K562 (cell line): ENCODE measurements around the gene NINJ2. TPM values are rescaled to one million over a fixed set of nuclear protein-coding genes. Genes with fewer than 3 reads are reported as not detected.

Experiments used
- CHD4 ChIP-seq: fragments of 200-600 bp; sonication (generic); IDR thresholded peaks from 3 replicates; pipeline ENCODE4 v1.6.1; 2012; ENCODE audit warnings: low read depth, mild to moderate bottlenecking, mixed read lengths, low read length, inconsistent platforms; ENCODE audit not compliant: insufficient read depth, insufficient replicate concordance, poor library complexity, severe bottlenecking
- HDAC2 ChIP-seq: fragments of 450-650 bp; IDR thresholded peaks from 2 replicates; pipeline ENCODE4 v1.6.1; 2016; ENCODE audit warnings: mild to moderate bottlenecking
- MXI1 ChIP-seq: IDR thresholded peaks from 2 replicates; pipeline ENCODE4 v1.6.1; 2011; ENCODE audit warnings: low read depth, mild to moderate bottlenecking, improper control_type of control experiment, low read length
- SMARCB1 ChIP-seq: IDR thresholded peaks from 2 replicates; pipeline ENCODE4 v1.6.1; 2011; ENCODE audit warnings: improper control_type of control experiment, low read depth; ENCODE audit not compliant: insufficient read length
- ZNF695 ChIP-seq: fragments of 450-650 bp; formaldehyde crosslinking; IDR thresholded peaks from 2 replicates; pipeline ENCODE4 v1.4.0; 2020; ENCODE audit warnings: mild to moderate bottlenecking, moderate library complexity
- polyA plus RNA-seq, 8 experiments: library from polyadenylated mRNA; depleted of rRNA in 4 of 8; stranded (reverse) in 5 of 8; unstranded in 3 of 8; fragments of >200 nt; fragmentation: Nextera tagmentation in 2 of 8; fragmentation: Illumina TruSeq in 1 of 8; extraction: Ambion mirVana in 2 of 8; extraction: Trizol in 1 of 8; gene quantifications; 2 replicates each; pipeline versions ENCODE4 v1.2.1 to v1.2.3, GENCODE V29; 2011 to 2014; ENCODE audit warnings: inconsistent platforms in 1 of 8, missing spikeins in 1 of 8
- total RNA-seq, 7 experiments: library from RNA; depleted of rRNA in 6 of 7; stranded (reverse); fragments of >200 nt in 6 of 7; fragmentation: Illumina TruSeq in 2 of 7; extraction: Trizol in 2 of 7; gene quantifications; 2 replicates each; pipeline versions ENCODE4 v1.2.1 to v1.2.3, GENCODE V29; 2011 to 2021; ENCODE audit warnings: low replicate concordance in 1 of 7
- TF ChIP-seq, protein P1 (sequence below): sonication (generic); formaldehyde crosslinking; IDR thresholded peaks from 2 replicates; pipeline ENCODE4 v1.8.0; 2022; ENCODE audit warnings: missing genetic modification reagents, mild to moderate bottlenecking, moderate library complexity, borderline replicate concordance
- TF ChIP-seq, protein P2 (sequence below): sonication (generic); formaldehyde crosslinking; IDR thresholded peaks from 2 replicates; pipeline ENCODE4 v1.8.0; 2023; ENCODE audit warnings: missing genetic modification reagents, mild to moderate bottlenecking, borderline replicate concordance
- TF ChIP-seq, protein P3 (sequence below): fragments of 450-650 bp; IDR thresholded peaks from 2 replicates; pipeline ENCODE4 v1.7.0; 2016; ENCODE audit warnings: borderline replicate concordance

Gene NINJ2
- total and polyA plus RNA-seq, 9 of the 15 experiments (the other 6 are each of a cell fraction or from before 2014, with no cell fraction given) = 2.6 to 16.0 (median 4.5) TPM

DNA sequence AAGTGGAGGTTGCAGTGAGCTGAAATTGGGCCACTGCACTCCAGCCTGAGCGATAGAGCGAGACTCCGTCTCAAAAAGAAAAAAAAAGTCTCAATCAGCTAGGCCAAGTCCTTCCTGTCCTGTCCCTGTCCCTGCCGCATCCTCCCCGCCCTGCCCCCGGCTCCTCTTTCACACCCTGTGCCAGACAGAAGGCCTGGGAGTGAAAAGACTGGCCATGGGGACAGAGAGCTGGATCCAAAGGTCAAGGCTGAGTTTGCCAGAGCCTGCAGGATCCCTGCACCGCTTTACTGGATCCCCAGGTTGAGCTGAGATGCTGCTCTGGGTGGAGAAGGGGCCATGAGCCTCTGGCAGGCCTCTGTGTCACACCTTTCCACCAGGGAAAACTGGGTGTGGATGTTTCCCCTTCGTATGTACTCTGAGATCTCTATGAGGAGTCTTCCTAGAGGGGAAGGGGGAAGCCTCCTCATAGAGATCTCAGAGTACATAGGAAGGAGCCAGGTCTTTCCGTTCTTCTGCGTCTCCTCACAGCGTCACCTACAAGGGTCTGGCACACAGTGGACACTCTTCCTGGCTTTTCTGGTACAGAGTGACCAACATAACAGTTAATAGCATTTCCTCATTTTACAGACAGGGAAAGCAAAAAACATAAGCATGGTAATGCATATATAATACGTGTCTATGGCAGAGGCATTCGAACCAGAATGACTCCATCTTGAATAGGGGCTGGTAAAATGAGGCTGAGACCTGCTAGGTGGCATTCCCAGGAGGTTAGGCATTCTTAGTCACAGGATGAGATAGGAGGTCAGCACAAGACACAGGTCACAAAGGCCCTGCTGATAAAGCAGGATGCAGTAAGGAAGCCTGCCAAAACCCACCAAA lies 35.1 kb downstream of the NINJ2 start (continued):
- TF ChIP-seq, protein P1, sequence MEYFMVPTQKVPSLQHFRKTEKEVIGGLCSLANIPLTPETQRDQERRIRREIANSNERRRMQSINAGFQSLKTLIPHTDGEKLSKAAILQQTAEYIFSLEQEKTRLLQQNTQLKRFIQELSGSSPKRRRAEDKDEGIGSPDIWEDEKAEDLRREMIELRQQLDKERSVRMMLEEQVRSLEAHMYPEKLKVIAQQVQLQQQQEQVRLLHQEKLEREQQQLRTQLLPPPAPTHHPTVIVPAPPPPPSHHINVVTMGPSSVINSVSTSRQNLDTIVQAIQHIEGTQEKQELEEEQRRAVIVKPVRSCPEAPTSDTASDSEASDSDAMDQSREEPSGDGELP (CRISPR knock-in tag) = no peak
- TF ChIP-seq MXI1 (no peak), HDAC2 (no peak), ZNF695 (no peak), SMARCB1 (no peak), CHD4 (no peak)
- TF ChIP-seq, protein P2, sequence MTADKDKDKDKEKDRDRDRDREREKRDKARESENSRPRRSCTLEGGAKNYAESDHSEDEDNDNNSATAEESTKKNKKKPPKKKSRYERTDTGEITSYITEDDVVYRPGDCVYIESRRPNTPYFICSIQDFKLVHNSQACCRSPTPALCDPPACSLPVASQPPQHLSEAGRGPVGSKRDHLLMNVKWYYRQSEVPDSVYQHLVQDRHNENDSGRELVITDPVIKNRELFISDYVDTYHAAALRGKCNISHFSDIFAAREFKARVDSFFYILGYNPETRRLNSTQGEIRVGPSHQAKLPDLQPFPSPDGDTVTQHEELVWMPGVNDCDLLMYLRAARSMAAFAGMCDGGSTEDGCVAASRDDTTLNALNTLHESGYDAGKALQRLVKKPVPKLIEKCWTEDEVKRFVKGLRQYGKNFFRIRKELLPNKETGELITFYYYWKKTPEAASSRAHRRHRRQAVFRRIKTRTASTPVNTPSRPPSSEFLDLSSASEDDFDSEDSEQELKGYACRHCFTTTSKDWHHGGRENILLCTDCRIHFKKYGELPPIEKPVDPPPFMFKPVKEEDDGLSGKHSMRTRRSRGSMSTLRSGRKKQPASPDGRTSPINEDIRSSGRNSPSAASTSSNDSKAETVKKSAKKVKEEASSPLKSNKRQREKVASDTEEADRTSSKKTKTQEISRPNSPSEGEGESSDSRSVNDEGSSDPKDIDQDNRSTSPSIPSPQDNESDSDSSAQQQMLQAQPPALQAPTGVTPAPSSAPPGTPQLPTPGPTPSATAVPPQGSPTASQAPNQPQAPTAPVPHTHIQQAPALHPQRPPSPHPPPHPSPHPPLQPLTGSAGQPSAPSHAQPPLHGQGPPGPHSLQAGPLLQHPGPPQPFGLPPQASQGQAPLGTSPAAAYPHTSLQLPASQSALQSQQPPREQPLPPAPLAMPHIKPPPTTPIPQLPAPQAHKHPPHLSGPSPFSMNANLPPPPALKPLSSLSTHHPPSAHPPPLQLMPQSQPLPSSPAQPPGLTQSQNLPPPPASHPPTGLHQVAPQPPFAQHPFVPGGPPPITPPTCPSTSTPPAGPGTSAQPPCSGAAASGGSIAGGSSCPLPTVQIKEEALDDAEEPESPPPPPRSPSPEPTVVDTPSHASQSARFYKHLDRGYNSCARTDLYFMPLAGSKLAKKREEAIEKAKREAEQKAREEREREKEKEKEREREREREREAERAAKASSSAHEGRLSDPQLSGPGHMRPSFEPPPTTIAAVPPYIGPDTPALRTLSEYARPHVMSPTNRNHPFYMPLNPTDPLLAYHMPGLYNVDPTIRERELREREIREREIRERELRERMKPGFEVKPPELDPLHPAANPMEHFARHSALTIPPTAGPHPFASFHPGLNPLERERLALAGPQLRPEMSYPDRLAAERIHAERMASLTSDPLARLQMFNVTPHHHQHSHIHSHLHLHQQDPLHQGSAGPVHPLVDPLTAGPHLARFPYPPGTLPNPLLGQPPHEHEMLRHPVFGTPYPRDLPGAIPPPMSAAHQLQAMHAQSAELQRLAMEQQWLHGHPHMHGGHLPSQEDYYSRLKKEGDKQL (CRISPR knock-in tag) = no peak
- TF ChIP-seq, protein P3, sequence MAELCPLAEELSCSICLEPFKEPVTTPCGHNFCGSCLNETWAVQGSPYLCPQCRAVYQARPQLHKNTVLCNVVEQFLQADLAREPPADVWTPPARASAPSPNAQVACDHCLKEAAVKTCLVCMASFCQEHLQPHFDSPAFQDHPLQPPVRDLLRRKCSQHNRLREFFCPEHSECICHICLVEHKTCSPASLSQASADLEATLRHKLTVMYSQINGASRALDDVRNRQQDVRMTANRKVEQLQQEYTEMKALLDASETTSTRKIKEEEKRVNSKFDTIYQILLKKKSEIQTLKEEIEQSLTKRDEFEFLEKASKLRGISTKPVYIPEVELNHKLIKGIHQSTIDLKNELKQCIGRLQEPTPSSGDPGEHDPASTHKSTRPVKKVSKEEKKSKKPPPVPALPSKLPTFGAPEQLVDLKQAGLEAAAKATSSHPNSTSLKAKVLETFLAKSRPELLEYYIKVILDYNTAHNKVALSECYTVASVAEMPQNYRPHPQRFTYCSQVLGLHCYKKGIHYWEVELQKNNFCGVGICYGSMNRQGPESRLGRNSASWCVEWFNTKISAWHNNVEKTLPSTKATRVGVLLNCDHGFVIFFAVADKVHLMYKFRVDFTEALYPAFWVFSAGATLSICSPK = no peak
